CD4-positive, alpha-beta T cell (primary cell): Measurements from ENCODE around the gene PARVB. TPM values are rescaled to one million over a fixed set of nuclear protein-coding genes. Genes with fewer than 3 reads are reported as not detected.
A peak's percentile ranks its signal among the peaks of the same experiment; 100 is the strongest.

Source experiments
- ATAC-seq: fragments of 200-7000 bp; cut with Tn5 transposase; one replicate; pipeline ENCODE4 v1.10.0; 2022; ENCODE audit warnings: mild to moderate bottlenecking; ENCODE audit not compliant: poor library complexity
- CTCF ChIA-PET: fragments of 350-600 bp; sonication (Branson Sonifier 250); formaldehyde crosslinking; loops from one replicate; lab custom pipeline; 2021; ENCODE audit warnings: antibody characterized with exemption, inconsistent platforms; lab: Charles Lee
- POLR2A ChIA-PET: fragments of 350-600 bp; sonication (Branson Sonifier 250); formaldehyde crosslinking; loops from one replicate; lab custom pipeline; 2021; ENCODE audit warnings: antibody characterized with exemption, inconsistent platforms; lab: Charles Lee
- DNase-seq, 14 experiments: peaks; one replicate each; pipeline ENCODE4 v3.0.0-alpha.2; 2013 to 2020; ENCODE audit warnings: mixed read lengths in 2 of 14
- H3K27ac ChIP-seq, 2 donors: one replicate each; pipeline versions ENCODE4 v1.5.1 to v1.7.0; 2013; ENCODE audit warnings: low read length in 2 of 2, low read depth in 1 of 2, mild to moderate bottlenecking in 1 of 2
- H3K27me3 ChIP-seq, 2 experiments: 1 replicate in 1 of 2; 2 replicates in 1 of 2; pipeline versions ENCODE4 v1.6.1 to v1.7.0; 2013; ENCODE audit warnings: low read length in 2 of 2, control low read depth in 1 of 2, mild to moderate bottlenecking in 1 of 2, moderate library complexity in 1 of 2; ENCODE audit not compliant: insufficient read depth in 2 of 2, control insufficient read depth in 1 of 2
- H3K36me3 ChIP-seq: one replicate; pipeline ENCODE4 v1.6.1; 2013; ENCODE audit warnings: low read length, control low read depth; ENCODE audit not compliant: insufficient read depth
- H3K4me1 ChIP-seq: one replicate; pipeline ENCODE4 v1.6.1; 2013; ENCODE audit warnings: low read length, control low read depth; ENCODE audit not compliant: insufficient read depth
- H3K4me3 ChIP-seq: one replicate; pipeline ENCODE4 v1.5.1; 2013; ENCODE audit warnings: mild to moderate bottlenecking, low read length, moderate library complexity
- H3K9me3 ChIP-seq, 2 experiments: 1 replicate in 1 of 2; 2 replicates in 1 of 2; pipeline versions ENCODE4 v1.6.1 to v1.7.0; 2013; ENCODE audit warnings: low read length in 2 of 2, mild to moderate bottlenecking in 2 of 2, control low read depth in 1 of 2, moderate library complexity in 1 of 2; ENCODE audit not compliant: control insufficient read depth in 1 of 2, insufficient read depth in 1 of 2
- H3K27ac Mint-ChIP-seq: one replicate; pipeline ENCODE4 v1.8.0; 2020; ENCODE audit warnings: mixed read lengths
- H3K27me3 Mint-ChIP-seq: one replicate; pipeline ENCODE4 v1.8.0; 2021; ENCODE audit warnings: mixed read lengths
- H3K36me3 Mint-ChIP-seq: one replicate; pipeline ENCODE4 v1.8.0; 2021; ENCODE audit warnings: low read depth, mixed read lengths
- H3K4me1 Mint-ChIP-seq: one replicate; pipeline ENCODE4 v1.8.0; 2021; ENCODE audit warnings: low read depth, mixed read lengths
- H3K4me3 Mint-ChIP-seq: one replicate; pipeline ENCODE4 v1.8.0; 2020; ENCODE audit warnings: mild to moderate bottlenecking, mixed read lengths
- H3K9me3 Mint-ChIP-seq: one replicate; pipeline ENCODE4 v1.8.0; 2020; ENCODE audit warnings: mixed read lengths
- CTCF ChIP-seq: fragments of 200-600 bp; IDR thresholded peaks from one replicate; pipeline ENCODE4 v1.8.0; 2022; ENCODE audit warnings: antibody characterized with exemption, mild to moderate bottlenecking
- intact Hi-C, 2 experiments: fragments of 100-400 bp; cut with DNase I in 1 of 2; cut with micrococcal nuclease in 1 of 2; formaldehyde crosslinking; loops; one replicate each; pipeline versions ENCODE4 v1.15.1 to v1.9.0; 2023 to 2025; cut with DNase I, micrococcal nuclease
- polyA plus RNA-seq, 2 donors: library from polyadenylated mRNA; unstranded; fragments of 120-200 nt; gene quantifications; one replicate each; pipeline ENCODE4 v1.2.1, GENCODE V29; 2013
- total RNA-seq, 174 experiments: library from RNA in 2 of 174; stranded (reverse) in 2 of 174; gene quantifications; one replicate each; pipeline ENCODE4 v1.2.3 and lab custom pipeline; 2021 to 2026

PARVB gene
- total RNA-seq: 1 to 10 TPM; 6.2 to 6.4 TPM
- polyA plus RNA-seq (2013, experiment 1 of 2): 15.4 TPM
- polyA plus RNA-seq (2013, experiment 2 of 2): 19.1 TPM
- total RNA-seq (lab: John Stamatoyannopoulos, UW): 2.7 to 30.9 (median 5.5) reads per million in 172 experiments

- H3K4me3 Mint-ChIP-seq: peak within 1 kb of the TSS; percentile 86
- POLR2A ChIA-PET: interaction anchor here (1.0 kb wide), 1 partner anchor 69 kb away, joined by 4 read pairs; the partner anchor contains the start of gene SAMM50
- H3K36me3 Mint-ChIP-seq: no peaks in the 10 kb centered on the region
- no peaks in the 10 kb centered on the region for H3K9me3 ChIP-seq
- H3K4me1 Mint-ChIP-seq: peaks cover 33% of the 10 kb centered on the region
- H3K27ac ChIP-seq: peak within 1 kb of the TSS in 1 of 2 donors; percentile 15
- no peaks in the 10 kb centered on the region for H3K9me3 Mint-ChIP-seq
- H3K27me3 Mint-ChIP-seq: peaks cover 27% of the 10 kb centered on the region
- DNase-seq: peak in 4 of 14 experiments; percentile 21 to 56 (median 36)
- H3K27me3 ChIP-seq: peaks cover 0 to 19% of the 10 kb centered on the region in 2 experiments
- TF ChIP-seq CTCF: no peak
- H3K4me3 ChIP-seq: peak within 1 kb of the TSS; percentile 61
- H3K36me3 ChIP-seq: no peaks in the 10 kb centered on the region
- peak; percentile 5 for ATAC-seq
- H3K27ac Mint-ChIP-seq: peak within 1 kb of the TSS; percentile 90
- CTCF ChIA-PET: no interaction called here
- intact Hi-C loops: no loop called here
- H3K4me1 ChIP-seq: peaks cover 41% of the 10 kb centered on the region
These were observed at the start of gene PARVB for GRCh38 chr22:44024288-44024921. Gene PARVB (plus strand): TSS chr22:44024302. CDS start chr22:44024340, 38 bp downstream.

DNA sequence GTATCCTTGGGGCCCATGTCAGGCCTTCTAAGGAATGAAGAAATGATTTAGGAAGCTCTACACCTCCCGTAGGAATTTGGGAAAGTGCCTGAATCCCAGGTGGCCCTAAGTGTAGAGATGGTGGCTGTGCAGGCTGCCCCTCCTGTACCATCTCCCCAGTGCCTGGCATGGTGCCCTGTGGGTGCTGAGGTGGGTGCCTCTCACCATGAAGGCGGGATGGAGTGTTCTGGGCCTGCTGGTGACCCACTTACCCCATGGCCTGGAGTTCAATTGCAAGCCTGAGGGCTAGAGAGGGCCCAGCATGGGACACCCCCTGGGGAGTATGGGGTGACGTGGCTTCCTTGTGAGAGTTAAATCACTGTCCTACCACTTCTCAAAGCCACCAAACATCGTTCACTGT lies 49.1 kb upstream of the PARVB start:
- intact Hi-C loops: no loop called here
- no peaks in the 10 kb centered on the region for H3K27me3 Mint-ChIP-seq
- no peak for TF ChIP-seq CTCF
- Histone ChIP-seq H3K36me3 (peaks cover 83% of the 10 kb centered on the region), H3K9me3 (no peaks in the 10 kb centered on the region), H3K27me3 (no peaks in the 10 kb centered on the region), H3K4me3 (no peak overlapping the region), H3K27ac (no peak overlapping the region), H3K4me1 (no peaks in the 10 kb centered on the region)
- no peak for ATAC-seq
- CTCF ChIA-PET: no interaction called here
- no peaks in the 10 kb centered on the region for H3K4me1 Mint-ChIP-seq
- no peaks in the 10 kb centered on the region for H3K9me3 Mint-ChIP-seq
- peaks cover 96% of the 10 kb centered on the region for H3K36me3 Mint-ChIP-seq
- no peak overlapping the region for H3K4me3 Mint-ChIP-seq
- DNase-seq: no peak
- H3K27ac Mint-ChIP-seq: no peak overlapping the region
- POLR2A ChIA-PET: no interaction called here

- H3K36me3 ChIP-seq: peaks cover 90% of the 10 kb centered on the region
These were observed 47.0 kb upstream of the PARVB start for GRCh38 chr22:43976861-43977795.

More at GRCh38 chr22:43976861-43977795, 47.0 kb upstream of the PARVB start:
- H3K9me3 ChIP-seq: no peaks in the 10 kb centered on the region
- Mint-ChIP-seq H3K27ac (no peak overlapping the region), H3K9me3 (no peaks in the 10 kb centered on the region), H3K4me3 (no peak overlapping the region), H3K36me3 (peaks cover 96% of the 10 kb centered on the region), H3K27me3 (no peaks in the 10 kb centered on the region), H3K4me1 (no peaks in the 10 kb centered on the region)
- no peak overlapping the region for H3K4me3 ChIP-seq
- H3K27ac ChIP-seq: no peak overlapping the region
- CTCF ChIA-PET: no interaction called here
- DNase-seq (no peak), ATAC-seq (no peak)
- no peaks in the 10 kb centered on the region for H3K27me3 ChIP-seq
- H3K4me1 ChIP-seq: no peaks in the 10 kb centered on the region
- TF ChIP-seq CTCF: no peak
- POLR2A ChIA-PET: no interaction called here
- intact Hi-C loops: no loop called here
